UCSD-AML1 (cell line): ENCODE data around the gene CYB5A.

Experiments
- DNase-seq: peaks from one replicate; lab custom pipeline; 2025; ENCODE audit not compliant: unreplicated experiment; lab: John Stamatoyannopoulos, UW

CYB5A gene

DNA sequence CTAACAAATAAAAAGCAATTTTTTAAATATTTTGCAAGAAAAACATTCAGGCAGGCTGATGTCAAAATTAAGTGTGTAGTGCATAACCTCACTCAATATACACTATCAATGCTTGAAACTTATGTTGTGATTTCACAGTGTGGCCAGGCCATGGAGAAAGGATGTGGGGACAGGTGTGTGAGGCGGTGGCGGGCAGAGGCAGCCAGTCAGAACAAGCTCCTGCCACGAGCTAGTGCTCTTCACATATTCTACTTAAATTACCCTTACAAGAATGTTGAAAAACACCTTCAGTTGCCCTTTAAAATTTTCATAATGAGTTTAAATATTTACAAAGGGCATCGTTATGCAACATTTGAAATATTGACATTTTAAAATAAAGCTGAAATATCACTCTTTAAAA, 43.2 kb downstream of the CYB5A start:
- DNase-seq, result no peak

DNA sequence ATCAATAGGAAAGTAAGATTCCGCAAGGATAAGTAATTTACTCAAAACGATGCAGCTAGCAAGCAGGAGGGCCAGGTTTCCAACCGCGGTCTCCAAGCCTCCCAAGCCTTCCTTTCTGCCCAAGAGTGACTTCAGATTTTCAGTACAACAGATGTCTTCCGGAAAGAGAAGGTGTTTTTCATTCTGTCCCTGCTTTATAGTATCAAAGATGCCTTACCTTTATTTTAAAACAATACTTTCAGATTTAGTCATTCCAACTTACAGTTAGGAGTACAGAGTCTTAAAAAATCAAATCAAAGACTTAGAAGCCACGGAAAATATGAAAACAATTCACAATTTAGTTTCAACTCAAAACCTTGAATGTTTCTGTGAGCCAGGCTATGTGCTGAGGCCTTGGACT, 43.6 kb downstream of the CYB5A start:
- no peak for DNase-seq

DNA sequence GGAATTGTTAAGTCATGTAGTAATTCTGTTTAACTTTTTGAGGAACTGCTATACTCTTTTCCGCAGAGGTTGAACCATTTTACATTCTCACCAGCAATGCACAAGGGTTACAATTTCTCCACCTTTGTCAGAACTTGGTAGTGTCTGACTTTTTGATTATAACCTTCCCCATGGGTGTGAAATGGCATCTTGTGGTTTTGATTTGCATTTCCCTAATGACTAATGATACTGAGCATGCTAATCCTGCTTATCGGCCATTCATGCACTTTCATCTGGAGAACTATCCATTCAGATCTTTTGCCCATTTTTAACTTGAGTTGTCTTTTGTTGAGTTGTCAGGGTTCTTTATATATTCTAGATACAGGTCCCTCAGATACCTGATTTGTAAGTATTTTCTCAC, 47.2 kb downstream of the CYB5A start:
- no peak for DNase-seq

DNA sequence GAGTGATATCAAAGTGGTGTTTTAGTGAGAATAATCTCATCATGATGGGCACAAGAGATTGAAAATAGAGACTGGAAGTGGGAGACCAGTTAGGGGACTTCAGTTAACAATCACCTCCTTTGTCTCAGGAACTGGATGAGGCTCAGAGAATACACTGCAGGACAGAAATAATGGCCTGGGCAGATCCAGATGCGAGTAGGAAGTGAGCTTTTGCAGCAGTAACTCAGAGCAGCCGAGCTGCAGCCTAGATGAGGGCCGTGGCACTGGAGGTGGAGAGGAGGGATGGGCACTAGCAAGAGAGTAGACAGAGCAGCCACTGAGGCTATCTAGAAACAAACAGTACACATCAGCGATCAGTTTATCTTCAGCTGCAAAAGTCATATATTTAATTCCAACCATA, 48.6 kb downstream of the CYB5A start:
- DNase-seq, result no peak

DNA sequence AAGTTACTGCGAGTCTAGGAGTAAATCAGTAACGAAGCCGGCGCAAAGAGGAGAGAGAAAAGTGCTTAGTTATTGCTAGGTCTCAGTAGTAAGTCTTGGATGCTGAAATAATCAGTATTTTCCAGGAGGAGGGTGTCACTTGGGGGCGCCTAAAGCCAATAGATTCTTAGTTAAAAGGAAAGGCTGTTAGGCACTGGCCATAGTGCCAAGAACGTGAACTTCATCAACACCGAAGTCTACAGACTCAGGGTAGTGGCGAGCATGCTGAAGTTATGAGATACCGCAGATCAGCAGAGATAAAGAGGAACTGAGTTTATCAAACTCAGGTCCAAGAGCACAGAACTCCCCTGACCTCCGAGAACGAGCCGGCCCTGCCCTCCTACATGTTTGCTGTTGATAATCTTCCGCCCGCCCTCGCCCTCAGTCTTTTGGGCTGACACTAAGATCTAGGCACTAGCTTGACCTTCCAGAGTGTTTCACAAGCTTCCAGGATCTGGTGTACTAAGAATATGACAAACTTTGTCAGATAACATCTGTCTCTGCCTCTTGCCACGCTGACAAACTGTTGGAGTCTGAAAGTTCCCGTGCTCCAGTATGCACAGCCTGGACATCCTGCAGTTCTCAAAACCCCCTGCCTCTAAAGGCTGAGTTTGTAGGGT, 49.2 kb downstream of the CYB5A start:
- no peak for DNase-seq

DNA sequence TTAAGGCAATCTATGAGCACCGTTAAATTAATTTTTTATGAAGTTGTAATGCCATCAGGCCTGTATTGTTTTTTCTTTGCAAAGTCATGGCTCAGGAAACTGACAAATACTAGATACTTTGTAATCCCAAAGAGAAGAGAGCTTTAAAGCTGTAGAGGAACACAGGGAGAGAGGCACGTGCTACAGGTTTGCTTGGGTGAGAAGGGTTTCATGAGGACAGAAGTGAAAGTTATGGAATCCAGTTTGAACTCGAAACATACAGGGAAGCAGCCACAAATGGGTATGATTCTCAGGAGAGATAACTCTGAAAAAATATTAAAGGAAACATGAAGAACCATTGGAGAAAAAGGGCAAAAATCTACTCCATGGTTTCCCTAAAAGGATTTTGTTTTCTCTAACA, 49.8 kb downstream of the CYB5A start:
- DNase-seq, result no peak

DNA sequence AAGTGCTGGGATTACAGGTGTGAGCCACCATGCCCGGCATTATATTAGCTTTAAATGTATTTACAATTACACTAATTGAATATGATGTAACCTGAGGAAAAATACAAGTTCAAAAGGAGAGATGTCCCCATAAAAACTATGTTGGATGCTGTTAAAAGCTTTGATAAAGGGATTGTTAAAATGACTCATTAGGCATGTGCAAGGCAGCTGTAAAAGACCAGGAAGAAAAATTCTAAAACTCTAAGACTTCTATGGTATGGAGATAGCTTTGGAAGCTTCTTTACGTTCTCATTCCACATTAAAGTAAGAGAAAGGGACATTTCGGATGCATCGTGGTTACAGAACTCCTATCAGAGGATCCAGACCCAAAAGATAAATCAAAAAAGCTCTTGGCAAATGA, 50.3 kb downstream of the CYB5A start:
- DNase-seq, result no peak

DNA sequence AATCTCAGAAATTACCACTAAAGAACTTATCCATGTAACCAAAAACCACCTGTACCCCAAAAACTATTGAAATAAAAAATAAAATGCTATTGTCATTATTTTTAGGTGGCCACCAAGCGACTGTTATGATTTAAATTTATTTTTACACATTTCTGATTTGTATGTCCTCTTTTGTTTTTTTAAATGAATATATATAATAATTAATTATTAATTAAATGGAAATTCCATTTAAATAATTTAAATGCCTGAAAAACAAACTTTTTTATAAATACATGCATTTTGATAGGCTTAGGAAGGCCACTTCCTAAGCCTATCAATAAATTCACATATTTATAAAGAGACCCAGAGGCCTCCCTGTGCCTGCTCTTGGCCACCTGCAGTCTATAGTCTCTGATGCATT, 52.2 kb downstream of the CYB5A start:
- DNase-seq, result no peak

DNA sequence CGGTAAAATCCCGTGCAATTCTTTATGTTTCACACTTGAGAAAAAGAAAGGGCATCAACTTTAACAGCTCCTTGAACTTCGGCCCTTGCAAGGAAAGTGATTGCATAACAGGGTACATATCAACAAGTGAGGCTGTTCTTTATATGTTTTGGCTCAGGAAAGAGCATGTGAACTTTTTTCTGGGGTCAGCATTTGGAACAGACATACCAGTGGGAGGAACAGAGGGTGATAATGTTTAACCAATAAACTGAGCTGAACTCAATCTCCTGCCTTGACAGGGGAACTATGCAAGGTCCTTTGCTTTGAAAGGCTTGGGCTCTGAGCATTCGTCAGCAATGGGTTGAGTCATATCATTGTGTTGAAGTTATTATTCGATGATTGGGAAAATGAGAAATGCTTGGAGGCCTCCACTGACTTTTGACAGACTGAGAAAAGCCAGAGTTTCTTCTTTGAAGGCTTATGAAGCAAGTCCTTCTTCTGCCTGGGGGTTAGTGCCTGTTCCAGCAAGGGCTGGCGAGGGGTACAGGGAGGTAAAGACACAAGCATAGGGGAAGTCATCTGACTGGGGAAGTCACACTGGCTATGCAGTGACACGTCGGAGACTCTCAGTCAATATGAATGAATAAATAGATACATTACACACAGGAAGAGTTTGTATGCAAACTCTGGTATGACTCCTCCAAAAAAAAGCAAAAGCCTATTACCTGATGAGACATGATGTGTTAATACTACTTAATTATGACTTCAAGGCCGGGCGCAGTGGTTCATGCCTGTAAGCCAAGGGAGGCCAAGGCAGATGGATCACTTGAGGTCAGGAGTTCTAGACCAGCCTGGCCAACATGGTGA, 57.2 kb downstream of the CYB5A start:
- DNase-seq, result no peak

DNA sequence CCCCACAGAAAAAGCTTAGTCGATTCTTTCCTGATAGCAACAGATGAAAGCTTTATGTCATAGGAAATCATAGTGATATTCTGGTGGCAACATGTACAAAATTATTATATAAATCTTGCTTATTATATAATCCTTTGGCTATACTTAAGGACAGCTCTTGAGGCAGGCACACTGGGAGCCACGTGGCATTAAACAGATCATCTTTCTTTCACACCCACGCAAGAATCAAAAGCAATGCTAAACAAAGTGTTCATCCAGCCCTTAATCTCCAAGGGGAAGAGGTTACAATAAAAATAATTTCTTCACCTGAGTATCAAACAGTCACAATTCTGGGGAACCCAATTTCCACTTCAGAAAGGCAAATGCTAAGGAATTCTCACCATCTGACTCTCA, 57.8 kb downstream of the CYB5A start:
- no peak for DNase-seq

DNA sequence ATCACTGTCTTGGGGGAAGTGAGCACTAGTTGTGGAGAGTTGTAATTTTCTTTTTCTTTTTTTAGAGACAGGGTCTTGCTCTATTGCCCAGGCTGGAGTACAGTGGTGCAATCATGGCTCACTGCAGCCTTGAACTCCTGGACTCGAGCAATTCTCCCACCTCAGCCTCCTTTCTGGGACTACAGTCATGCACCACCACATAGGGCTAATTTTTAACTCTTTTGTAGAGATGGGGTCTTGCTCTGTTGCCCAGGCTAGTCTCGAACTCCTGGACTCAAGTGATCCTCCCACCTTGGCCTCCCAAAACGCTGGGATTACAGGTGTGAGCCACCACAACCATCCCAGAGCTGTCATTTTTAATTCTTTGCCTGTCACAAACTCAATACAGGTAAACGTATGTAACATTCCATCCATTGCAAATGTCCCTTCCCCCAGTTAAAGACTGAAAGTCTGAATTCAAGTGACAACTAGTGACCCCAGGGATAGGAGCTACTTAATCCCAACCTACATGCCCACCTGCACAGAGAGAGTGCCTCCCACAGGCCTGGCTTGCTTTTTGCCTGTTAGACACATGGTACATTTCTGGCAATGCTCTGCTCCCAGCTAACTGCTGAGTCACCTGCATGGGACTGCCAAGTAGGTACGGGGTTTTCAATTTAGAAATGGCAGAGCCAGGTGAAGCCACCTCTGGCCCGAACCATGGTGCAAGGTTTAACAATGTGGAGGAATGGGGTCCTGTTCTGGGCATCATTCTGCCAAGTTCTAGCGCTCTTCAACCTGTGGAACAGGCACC, 60.6 kb downstream of the CYB5A start:
- no peak for DNase-seq

DNA sequence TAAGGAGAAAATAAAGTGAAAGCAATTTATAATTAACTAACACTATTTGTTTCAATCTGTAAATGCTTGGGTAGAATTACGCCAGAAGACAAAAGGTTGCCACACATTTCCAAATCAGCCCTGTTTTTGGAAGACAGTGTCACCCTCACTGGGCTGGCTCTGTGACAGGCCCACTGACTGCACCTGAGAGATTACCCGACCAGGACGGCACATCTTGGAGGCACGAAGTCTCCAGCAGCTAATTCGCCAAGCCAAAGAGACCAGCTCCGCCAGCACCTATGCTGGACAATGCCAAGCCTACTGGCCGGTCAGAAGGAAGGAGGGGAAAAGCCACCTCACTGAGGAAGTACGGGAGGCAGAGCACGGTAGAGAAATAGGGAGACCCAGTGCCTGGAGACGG, 61.9 kb downstream of the CYB5A start:
- no peak for DNase-seq

DNA sequence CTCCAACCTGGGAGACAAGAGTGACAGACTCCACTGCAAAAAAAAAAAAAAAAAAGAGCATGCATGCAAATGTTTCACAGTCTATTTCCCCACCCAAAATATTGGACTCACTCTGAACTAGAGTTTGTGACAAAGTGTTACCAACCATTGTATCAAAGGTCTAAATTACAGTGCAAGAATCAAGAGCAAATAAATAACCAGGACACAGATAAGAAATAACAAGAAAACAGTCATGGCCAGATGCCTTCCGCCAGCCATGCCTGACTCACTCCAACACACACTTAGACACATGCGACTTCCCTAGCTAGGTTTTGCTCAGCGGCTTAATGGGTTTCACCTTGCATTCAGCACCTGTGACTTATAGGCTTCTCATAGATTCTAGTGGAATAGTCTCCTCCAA, 62.8 kb downstream of the CYB5A start:
- DNase-seq, result no peak

DNA sequence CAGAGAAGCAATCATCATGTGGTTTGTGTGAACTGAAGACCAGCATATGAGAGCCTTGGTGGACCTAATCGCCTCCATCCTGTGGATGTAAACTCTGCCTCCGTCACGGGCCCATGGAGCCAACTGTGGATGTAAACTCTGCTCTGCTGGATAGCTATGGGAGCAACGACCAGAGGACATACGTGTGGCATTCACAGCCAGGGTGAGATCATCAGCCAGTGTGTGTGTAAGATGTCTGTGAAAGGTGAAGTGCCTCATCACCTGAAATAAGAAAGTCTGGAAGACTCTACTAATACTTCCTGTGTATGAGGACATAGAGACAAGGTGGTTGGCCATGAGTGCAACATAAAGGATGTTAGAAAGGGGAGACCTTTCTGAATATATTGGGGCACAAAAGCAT, 63.5 kb downstream of the CYB5A start:
- DNase-seq, result no peak

DNA sequence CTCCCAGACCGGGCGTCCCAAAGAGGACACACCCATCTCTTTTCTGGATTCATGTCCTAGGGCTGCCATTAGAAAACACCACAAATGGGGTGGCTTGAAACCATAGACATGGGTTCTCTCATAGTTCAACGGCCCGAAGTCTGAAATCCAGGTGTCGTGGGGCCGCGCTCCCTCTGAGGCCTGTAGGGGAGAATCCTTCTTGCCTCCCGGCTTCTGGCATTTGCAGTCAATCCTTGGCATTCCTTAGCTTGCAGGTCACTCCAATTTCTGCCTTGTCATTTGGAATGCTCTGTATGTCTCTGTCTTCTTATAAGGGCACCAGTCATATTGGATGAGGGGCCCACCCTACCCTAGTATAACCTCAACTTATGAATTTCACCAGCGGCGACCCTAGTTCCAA, 65.1 kb downstream of the CYB5A start:
- DNase-seq, result no peak

DNA sequence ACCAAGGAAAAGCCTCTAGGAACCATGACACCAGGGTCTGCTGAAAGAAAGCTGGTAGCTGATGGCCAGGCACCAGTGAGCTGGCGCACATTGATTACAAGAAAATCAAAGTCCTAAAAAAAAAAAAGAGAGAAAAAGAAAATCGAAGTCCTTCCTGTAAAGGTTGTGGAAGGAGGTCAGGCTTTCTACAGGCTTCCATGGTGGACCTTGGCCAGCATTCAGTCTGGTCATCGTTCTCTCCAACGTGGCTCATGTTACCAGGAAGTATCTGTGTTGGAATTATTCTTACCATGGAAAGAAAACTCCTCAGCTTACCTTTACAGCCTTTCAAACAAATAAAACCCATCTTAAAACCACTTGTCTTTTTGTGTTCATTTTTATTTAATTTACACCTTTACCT, 65.6 kb downstream of the CYB5A start:
- DNase-seq, result no peak

DNA sequence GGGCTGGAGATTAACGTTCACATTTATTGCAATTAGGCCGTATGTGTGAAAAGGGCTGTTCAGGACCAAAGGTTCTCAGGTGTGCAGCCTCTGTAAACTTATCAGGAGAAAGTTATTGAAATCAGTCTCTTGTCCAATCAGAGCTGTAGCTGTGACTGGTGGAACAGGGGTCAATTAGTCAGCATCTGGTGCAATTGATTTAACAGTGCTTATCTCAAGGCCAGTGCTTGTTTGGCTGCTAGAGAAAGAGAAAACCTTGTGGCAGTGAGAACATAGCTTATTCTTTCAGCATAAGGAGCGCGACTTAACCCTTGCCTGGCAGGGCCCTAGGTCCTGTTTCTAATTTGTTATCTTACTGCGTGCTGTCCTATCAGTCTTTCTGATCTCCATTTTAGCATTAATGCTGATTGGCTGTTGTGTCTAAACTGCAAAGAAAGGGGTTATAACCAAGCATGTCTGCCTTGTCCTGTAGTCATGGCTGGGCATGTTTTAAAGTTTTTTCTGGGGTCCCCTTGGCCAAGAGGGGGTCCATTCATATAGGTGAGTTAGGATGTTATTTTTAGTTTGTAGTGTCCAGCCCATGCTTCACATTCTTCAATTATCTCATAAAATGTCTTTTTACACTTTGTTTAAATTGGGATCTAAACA, 66.4 kb downstream of the CYB5A start:
- DNase-seq, result no peak

DNA sequence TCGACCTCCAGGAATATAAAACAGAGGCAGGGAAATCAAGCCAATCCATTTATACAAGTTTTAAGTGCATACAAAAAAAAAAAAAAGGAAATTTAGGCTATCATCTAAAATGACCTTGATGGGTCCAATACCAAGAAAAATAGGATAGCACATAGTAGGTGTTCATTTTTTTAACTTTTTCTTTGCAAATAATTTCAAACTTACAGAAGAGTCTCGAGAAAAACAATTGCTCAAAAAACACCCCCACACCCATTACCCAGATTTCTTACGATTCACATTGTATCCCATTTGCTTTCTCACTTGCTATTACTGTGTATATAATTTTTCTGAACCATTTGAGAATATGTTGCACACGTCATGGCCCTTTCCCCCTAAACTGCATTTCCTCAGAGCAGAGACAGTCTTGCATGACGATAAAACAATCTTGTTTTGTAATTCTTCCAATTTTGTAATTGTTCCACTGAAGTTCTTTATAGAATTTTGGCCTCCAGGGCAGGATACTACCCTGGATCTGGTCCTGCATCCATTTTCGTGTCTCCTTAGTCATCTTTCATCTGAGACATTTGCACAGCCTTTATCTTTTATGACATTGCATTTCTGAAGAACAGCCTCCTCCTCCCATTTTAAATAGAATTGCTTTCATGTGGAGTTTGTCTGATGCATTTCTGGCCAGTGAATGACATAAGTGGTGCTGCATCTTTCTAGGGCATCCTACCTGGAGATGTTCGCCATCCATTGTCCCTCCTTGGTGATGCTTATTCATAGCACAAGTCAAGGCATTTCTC, 68.9 kb downstream of the CYB5A start:
- no peak for DNase-seq

DNA sequence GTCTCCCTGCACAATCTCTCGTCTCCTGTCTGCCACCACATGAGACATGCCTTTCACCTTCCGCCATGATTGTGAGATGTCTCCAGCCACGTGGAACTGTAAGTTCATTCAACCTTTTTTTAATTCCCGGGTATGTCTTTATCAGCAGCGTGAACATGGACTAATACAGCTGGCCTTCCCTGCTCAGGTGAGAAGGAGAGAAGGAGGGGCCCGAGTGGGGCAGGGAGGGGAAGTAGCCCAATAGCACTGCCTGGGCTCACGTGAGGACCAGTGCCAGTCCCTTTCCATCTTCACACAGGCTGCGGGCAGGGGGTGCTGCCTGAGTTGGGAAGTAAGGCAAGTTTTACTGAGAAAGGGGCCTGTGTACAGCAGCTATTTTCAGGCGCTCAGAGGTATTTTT, 70.7 kb downstream of the CYB5A start:
- DNase-seq, result no peak

DNA sequence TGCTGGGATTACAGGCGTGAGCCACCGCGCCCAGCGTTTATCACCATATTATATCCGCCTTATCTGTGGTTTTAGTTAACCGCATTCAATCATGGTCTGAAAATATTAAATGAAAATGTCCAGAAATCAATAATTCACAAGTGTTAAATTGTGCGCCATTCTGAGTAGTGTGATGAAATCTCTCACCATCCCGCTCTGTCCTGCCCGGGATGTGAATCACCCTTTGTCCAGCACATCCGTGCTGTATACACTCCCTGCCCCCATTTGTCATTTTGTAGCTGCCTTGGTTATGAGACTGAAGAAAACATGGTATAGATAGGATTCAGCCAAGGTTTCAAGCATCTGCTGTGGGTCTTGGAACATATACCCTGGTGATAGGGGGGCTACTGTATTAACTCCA, 72.7 kb downstream of the CYB5A start:
- DNase-seq, result no peak
